Right lobe of liver (tissue), 6 donors: ENCODE measurements around the gene SEMA3B. TPM values are rescaled to one million over a fixed set of nuclear protein-coding genes. Genes with fewer than 3 reads are reported as not detected.

Source experiments
- ATAC-seq, 4 donors: fragments of 200-7000 bp; cut with Tn5 transposase; one replicate each; pipeline ENCODE4 v1.9.1; 2020; ENCODE audit warnings: mild to moderate bottlenecking in 4 of 4, moderate library complexity in 4 of 4
- DNase-seq, 3 donors: peaks; one replicate each; pipeline ENCODE4 v3.0.0-alpha.2; 2020
- H3K27ac ChIP-seq, 3 donors: fragments of 200-600 bp; one replicate each; pipeline ENCODE4 v1.8.0; 2022
- H3K27me3 ChIP-seq, 2 donors: fragments of 200-600 bp; one replicate each; pipeline ENCODE4 v1.8.0; 2022
- H3K36me3 ChIP-seq, 4 donors: fragments of 200-600 bp; sonication (generic) in 1 of 4; one replicate each; pipeline versions ENCODE4 v1.5.1 to v1.8.0; 2017 to 2022; ENCODE audit warnings: control low read depth in 1 of 4
- H3K4me1 ChIP-seq, 4 donors: fragments of 200-600 bp; sonication (generic) in 1 of 4; one replicate each; pipeline versions ENCODE4 v1.5.1 to v1.8.0; 2017 to 2022; ENCODE audit warnings: control low read depth in 1 of 4
- H3K4me3 ChIP-seq, 3 donors: fragments of 200-600 bp; one replicate each; pipeline ENCODE4 v1.8.0; 2022
- H3K9me3 ChIP-seq, 4 donors: fragments of 200-600 bp; sonication (generic) in 1 of 4; one replicate each; pipeline versions ENCODE4 v1.5.1 to v1.8.0; 2017 to 2022; ENCODE audit warnings: control low read depth in 1 of 4
- POLR2A ChIP-seq: fragments of 450-650 bp; IDR thresholded peaks from one replicate; pipeline ENCODE4 v1.6.1; 2017; ENCODE audit warnings: antibody characterized with exemption, mild to moderate bottlenecking
- WGBS: methylation state at CpG from one replicate; pipeline ENCODE4 v1.1.6; 2018; ENCODE audit warnings: low coverage, low lambda C conversion rate; ENCODE audit not compliant: insufficient coverage; ENCODE audit errors: missing lambda C conversion rate; 5-methylcytosine and 5-hydroxymethylcytosine counted together
- intact Hi-C, 2 donors: fragments of 100-400 bp; cut with DNase I; formaldehyde crosslinking; loops; one replicate each; pipeline versions ENCODE4 v1.11.2 to v1.14.1; 2022
- total RNA-seq, 6 experiments: library from RNA; depleted of rRNA in 2 of 6; stranded (reverse); fragments of >200 nt in 2 of 6; fragmentation: NEBNext Ultra II Directional in 3 of 6; extraction: Animal tissue kit (Norgen Biotek cat#: 25700) in 3 of 6; gene quantifications; one replicate each; pipeline versions ENCODE4 v1.1.0 to v1.2.4, GENCODE V29; 2016 to 2023
- TF ChIP-seq, protein P1 (sequence below), 4 donors: fragments of 200-600 bp in 3 of 4; fragments of 450-650 bp in 1 of 4; IDR thresholded peaks; one replicate each; pipeline versions ENCODE4 v1.5.1 to v1.8.0; 2016 to 2022; ENCODE audit warnings: antibody characterized with exemption in 4 of 4, mild to moderate bottlenecking in 2 of 4
- donor health status: DM: no; HTN: yes; CAD: no.
- donor health status: DM: no; HTN: no; CAD: no.
- donor health status: DM: no; HTN: no; CAD: no.
- donor health status: DM: no; HTN: yes; CAD: no.
- donor health status: DM: no; HTN: yes; CAD: no.

The SEMA3B gene
- total RNA-seq, 6 experiments from 2014 or later = 1.7 to 4.5 (median 2.6) TPM

DNA sequence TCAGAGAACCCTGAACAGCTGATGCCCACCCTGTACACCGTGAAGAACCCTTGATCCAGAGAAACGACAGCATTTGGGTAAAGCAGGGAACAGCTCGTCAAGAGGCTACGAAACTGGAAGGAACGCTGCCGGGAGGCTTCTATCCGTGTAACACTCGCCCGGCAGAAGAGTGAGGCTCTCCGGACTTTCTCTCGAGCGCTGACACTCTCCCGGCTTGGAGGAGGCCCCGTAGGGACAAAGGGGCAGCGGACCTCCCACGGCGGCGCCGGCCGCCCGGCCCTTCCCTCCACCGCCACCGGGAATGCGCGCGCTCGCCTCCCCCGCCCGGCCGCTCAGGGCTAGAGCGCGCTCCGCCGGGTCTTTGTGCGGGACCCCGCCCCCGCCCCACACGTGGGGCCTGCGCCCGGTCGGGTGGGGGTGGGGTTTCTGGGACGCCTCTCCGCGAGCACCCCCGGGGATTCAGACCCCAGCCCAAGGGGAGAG, 51.9 kb downstream of the SEMA3B start:
- Histone ChIP-seq H3K36me3 (peaks cover 0 to 23% (median 3%) of the 10 kb centered on the region in 4 donors), H3K27ac (peak overlapping the region; percentile 98 to 99 (median 98)), H3K4me3 (peak overlapping the region; percentile 88 to 89 (median 89)), H3K4me1 (peaks cover 0 to 56% (median 15%) of the 10 kb centered on the region in 4 donors), H3K9me3 (no peaks in the 10 kb centered on the region), H3K27me3 (no peaks in the 10 kb centered on the region)
- TF ChIP-seq POLR2A = no peak
- TF ChIP-seq, protein P1, sequence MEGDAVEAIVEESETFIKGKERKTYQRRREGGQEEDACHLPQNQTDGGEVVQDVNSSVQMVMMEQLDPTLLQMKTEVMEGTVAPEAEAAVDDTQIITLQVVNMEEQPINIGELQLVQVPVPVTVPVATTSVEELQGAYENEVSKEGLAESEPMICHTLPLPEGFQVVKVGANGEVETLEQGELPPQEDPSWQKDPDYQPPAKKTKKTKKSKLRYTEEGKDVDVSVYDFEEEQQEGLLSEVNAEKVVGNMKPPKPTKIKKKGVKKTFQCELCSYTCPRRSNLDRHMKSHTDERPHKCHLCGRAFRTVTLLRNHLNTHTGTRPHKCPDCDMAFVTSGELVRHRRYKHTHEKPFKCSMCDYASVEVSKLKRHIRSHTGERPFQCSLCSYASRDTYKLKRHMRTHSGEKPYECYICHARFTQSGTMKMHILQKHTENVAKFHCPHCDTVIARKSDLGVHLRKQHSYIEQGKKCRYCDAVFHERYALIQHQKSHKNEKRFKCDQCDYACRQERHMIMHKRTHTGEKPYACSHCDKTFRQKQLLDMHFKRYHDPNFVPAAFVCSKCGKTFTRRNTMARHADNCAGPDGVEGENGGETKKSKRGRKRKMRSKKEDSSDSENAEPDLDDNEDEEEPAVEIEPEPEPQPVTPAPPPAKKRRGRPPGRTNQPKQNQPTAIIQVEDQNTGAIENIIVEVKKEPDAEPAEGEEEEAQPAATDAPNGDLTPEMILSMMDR (IDR thresholded peaks at IDR 0.05) = no peak
- peak; percentile 85 to 87 (median 86) for DNase-seq
- peak; percentile 55 to 70 (median 66) for ATAC-seq
- intact Hi-C loops = loop anchor here in 1 of 2 donors (5.0 kb wide), 1 partner anchor 49 kb away; no protein-coding TSS in a partner anchor
- 0% methylated on average over 6 of the region's 45 CpGs for WGBS

DNA sequence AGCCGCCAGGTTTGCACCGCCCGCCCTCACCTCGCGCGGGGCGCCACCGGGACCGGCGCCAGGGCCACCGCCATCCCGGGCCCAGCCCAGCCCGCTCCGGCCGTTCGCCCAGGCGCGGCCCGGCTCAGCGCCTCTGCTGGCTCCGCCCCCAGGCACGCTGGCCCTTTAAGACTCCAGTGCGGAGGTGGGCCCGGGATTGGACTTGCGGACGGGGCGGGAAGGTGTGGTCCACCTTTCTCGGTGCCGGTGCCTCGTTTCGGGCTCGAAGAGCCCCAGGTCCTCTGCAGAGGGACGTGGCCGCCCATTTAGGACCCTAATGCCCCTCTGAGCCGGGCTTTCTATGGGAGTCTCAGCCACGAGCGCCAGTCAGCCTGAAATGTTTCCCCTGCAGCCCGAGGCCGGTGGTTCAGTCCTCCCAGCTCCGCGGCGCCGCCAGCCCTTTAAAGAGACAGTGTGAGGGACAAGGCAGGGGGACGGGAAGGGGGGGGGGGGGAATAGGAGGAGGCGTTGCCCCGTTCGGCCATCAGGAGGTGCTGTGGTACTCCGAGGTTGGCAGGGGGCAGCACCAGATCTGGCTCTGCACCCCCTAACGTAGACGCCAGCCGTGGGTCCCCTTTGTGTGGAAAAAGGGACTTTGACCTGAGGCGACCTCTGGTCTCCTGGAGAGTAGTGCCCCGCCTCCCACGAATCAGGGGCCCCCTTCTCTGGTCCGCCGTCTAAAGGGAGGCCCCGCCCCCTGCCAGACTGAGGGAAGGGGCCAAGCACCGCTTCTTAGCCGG, 52.6 kb downstream of the SEMA3B start:
- intact Hi-C loops = loop anchor here in 1 of 2 donors (5.0 kb wide), 1 partner anchor 49 kb away; no protein-coding TSS in a partner anchor
- peaks cover 0 to 56% (median 16%) of the 10 kb centered on the region in 4 donors for H3K4me1 ChIP-seq

DNA sequence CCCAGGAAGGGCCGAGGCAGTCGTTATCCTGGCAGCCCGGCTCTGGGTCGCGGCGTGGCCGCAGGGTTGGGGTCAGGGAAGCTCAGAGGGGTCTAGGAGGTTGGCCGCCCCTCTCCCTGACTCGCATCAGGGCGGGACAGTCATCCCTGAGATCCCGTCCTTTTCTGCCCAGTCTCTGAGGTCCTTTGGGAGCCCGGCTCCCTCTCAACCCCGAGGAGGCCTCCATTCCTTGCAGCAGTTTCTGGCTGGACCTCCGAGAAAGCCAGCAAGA, 53.1 kb downstream of the SEMA3B start:
- H3K27me3 ChIP-seq = no peaks in the 10 kb centered on the region
- H3K4me3 ChIP-seq = peak overlapping the region; percentile 88 to 89 (median 89)
- H3K36me3 ChIP-seq = peaks cover 0 to 18% (median 3%) of the 10 kb centered on the region in 4 donors
- H3K27ac ChIP-seq = peak overlapping the region; percentile 98 to 99 (median 98)
- no peaks in the 10 kb centered on the region for H3K9me3 ChIP-seq
- 14% methylated on average over 1 of the region's 14 CpGs for WGBS
- no peak for DNase-seq
- peaks cover 0 to 57% (median 18%) of the 10 kb centered on the region in 4 donors for H3K4me1 ChIP-seq
- ATAC-seq = no peak
- TF ChIP-seq, protein P1 (IDR thresholded peaks at IDR 0.05) = no peak
- no peak for TF ChIP-seq POLR2A
- intact Hi-C loops = loop anchor here in 1 of 2 donors (5.0 kb wide), 1 partner anchor 50 kb away; no protein-coding TSS in a partner anchor

More for the DNA sequence above, 52.6 kb downstream of the SEMA3B start:
- TF ChIP-seq POLR2A = peak; percentile 77
- TF ChIP-seq, protein P1 (IDR thresholded peaks at IDR 0.05) = peak; percentile 34 to 52 (median 43)
- peak overlapping the region; percentile 88 to 89 (median 89) for H3K4me3 ChIP-seq
- DNase-seq = peak; percentile 91 to 93 (median 92)
- H3K9me3 ChIP-seq = no peaks in the 10 kb centered on the region
- peaks cover 0 to 23% (median 3%) of the 10 kb centered on the region in 4 donors for H3K36me3 ChIP-seq
- under 1% methylated on average over 22 of the region's 59 CpGs for WGBS
- peak overlapping the region; percentile 98 to 99 (median 98) for H3K27ac ChIP-seq
- peak; percentile 73 to 84 (median 77) for ATAC-seq
- no peaks in the 10 kb centered on the region for H3K27me3 ChIP-seq

DNA sequence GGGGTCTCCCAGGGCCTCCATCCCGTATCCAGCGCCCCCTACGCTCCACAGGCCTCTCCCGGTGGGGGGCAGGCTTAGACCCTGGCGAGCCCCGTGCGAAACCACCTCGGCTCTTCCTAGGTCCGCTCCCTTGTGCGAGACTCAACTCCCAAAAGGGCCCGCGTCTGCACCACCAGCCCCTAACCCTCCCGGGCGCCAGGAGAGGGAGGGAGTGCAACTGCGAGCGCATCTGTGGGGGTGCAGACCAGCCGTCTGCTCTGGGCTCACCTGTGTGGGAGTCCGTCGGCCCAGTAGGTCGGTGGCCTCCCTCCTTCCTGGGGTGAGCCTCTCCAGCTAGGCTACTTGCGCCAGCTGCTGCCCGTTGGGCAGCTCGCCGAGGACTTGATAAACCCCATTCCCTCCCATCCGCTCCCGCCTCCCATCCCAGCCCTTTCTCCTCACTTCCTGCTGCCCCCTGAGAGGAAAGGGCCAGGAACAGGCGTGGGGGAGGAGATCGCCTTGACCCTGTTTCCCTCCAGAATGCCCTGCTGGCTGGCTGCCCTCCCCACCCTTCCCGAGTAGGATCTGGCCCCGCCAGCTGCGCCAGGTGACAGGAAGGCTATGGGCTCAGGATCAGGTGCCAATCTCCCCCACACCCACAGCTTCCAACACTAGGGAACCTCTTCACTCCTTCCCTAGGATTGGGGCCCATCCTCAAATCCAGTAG, 53.6 kb downstream of the SEMA3B start, which contains the start of gene HYAL2:
HYAL2 (minus strand) TSS at position 360 of the 706 bp plus-strand sequence. CDS start 2,256 bp downstream, outside the sequence.
- Histone ChIP-seq H3K27me3 (no peaks in the 10 kb centered on the region), H3K36me3 (peaks cover 0 to 14% (median 3%) of the 10 kb centered on the region in 4 donors), H3K4me3 (peak within 1 kb of the TSS; percentile 88 to 89 (median 89)), H3K4me1 (peaks cover 0 to 58% (median 21%) of the 10 kb centered on the region in 4 donors), H3K27ac (peak within 1 kb of the TSS; percentile 98 to 99 (median 98)), H3K9me3 (no peaks in the 10 kb centered on the region)
- intact Hi-C loops = loop anchor here in 1 of 2 donors (5.0 kb wide), 1 partner anchor 50 kb away; no protein-coding TSS in a partner anchor
- peak; percentile 76 to 79 (median 76) for DNase-seq
- peak; percentile 1 to 7 (median 4) for ATAC-seq
- 53% methylated on average over 20 of the region's 31 CpGs for WGBS
- TF ChIP-seq, protein P1 (IDR thresholded peaks at IDR 0.05) = no peak
- TF ChIP-seq POLR2A = no peak
